Caco-2 (cell line): ENCODE results near the gene PDE4D. TPM values are rescaled to one million over a fixed set of nuclear protein-coding genes. Genes with fewer than 3 reads are reported as not detected.

ENCODE experiments used
- BruUV-seq: library from RNA; stranded (reverse); fragments of 400-500 nt; replicated peaks from 2 replicates; lab custom pipeline; 2021; lab: Mats Ljungman, UMichigan
- CTCF ChIA-PET: fragments of 300-600 bp; sonication (Branson Sonifier 250); formaldehyde crosslinking; loops from one replicate; lab custom pipeline; 2022; ENCODE audit warnings: antibody characterized with exemption; lab: Charles Lee
- POLR2A ChIA-PET: fragments of 300-600 bp; sonication (Branson Sonifier 250); formaldehyde crosslinking; loops from one replicate; lab custom pipeline; 2022; ENCODE audit warnings: antibody characterized with exemption; lab: Charles Lee
- DNase-seq, 2 experiments: peaks; one replicate each; pipeline versions ENCODE4 v3.0.0 to v3.0.0-alpha.2; 2020 to 2022
- H3K27me3 ChIP-seq: replicated peaks from 2 replicates; pipeline ENCODE4 v1.6.0; 2011; ENCODE audit warnings: low read length; ENCODE audit not compliant: control insufficient read depth, insufficient read depth
- H3K36me3 ChIP-seq: 2 replicates; pipeline ENCODE4 v1.5.1; 2011; ENCODE audit warnings: low read length; ENCODE audit not compliant: control insufficient read depth, insufficient read depth
- H3K4me1 ChIP-seq: fragments of 250-450 bp; sonication (Bioruptor Pico); 2 replicates; pipeline ENCODE4 v1.5.1; 2020; ENCODE audit warnings: mild to moderate bottlenecking
- H3K4me3 ChIP-seq: 2 replicates; pipeline ENCODE4 v1.5.1; 2011; ENCODE audit warnings: low read depth, mild to moderate bottlenecking, control low read depth, low read length
- H3K9me3 ChIP-seq: fragments of 250-450 bp; sonication (Bioruptor Pico); 2 replicates; pipeline ENCODE4 v1.5.1; 2020; ENCODE audit warnings: mild to moderate bottlenecking, moderate library complexity
- H3K27ac Mint-ChIP-seq: one replicate; pipeline ENCODE4 v1.8.0; 2022; ENCODE audit warnings: mixed read lengths; ENCODE audit not compliant: unreplicated experiment
- H3K27me3 Mint-ChIP-seq: one replicate; pipeline ENCODE4 v1.8.0; 2022; ENCODE audit warnings: mixed read lengths; ENCODE audit not compliant: insufficient read depth, unreplicated experiment
- H3K36me3 Mint-ChIP-seq: one replicate; pipeline ENCODE4 v1.8.0; 2022; ENCODE audit warnings: mild to moderate bottlenecking, mixed read lengths; ENCODE audit not compliant: insufficient read depth, unreplicated experiment
- H3K4me1 Mint-ChIP-seq: one replicate; pipeline ENCODE4 v1.8.0; 2022; ENCODE audit warnings: low read depth, mixed read lengths; ENCODE audit not compliant: unreplicated experiment
- H3K4me3 Mint-ChIP-seq: one replicate; pipeline ENCODE4 v1.8.0; 2022; ENCODE audit warnings: mild to moderate bottlenecking, moderate library complexity, mixed read lengths; ENCODE audit not compliant: unreplicated experiment
- H3K9me3 Mint-ChIP-seq: one replicate; pipeline ENCODE4 v1.8.0; 2022; ENCODE audit warnings: mixed read lengths; ENCODE audit not compliant: unreplicated experiment
- CTCF ChIP-seq, 2 experiments: fragments of 200-600 bp in 1 of 2; IDR thresholded peaks; 1 replicate in 1 of 2; 2 replicates in 1 of 2; pipeline versions ENCODE4 v1.5.1 to v1.8.0; 2011 to 2022; ENCODE audit warnings: antibody characterized with exemption in 1 of 2, control low read depth in 1 of 2, inconsistent platforms in 1 of 2, low read depth in 1 of 2, low read length in 1 of 2, mild to moderate bottlenecking in 1 of 2, moderate library complexity in 1 of 2; ENCODE audit not compliant: insufficient read depth in 1 of 2, severe bottlenecking in 1 of 2, unreplicated experiment in 1 of 2
- intact Hi-C: fragments of 100-400 bp; cut with micrococcal nuclease; formaldehyde crosslinking; loops from one replicate; pipeline ENCODE4 v1.10.0; 2022; ENCODE audit not compliant: unreplicated experiment
- total RNA-seq: library from RNA; stranded (reverse); gene quantifications from 2 replicates; pipeline ENCODE4 v1.2.3, GENCODE V29; 2022

The PDE4D gene
- total RNA-seq, 1 experiment from 2014 or later = 89.8 TPM

DNA sequence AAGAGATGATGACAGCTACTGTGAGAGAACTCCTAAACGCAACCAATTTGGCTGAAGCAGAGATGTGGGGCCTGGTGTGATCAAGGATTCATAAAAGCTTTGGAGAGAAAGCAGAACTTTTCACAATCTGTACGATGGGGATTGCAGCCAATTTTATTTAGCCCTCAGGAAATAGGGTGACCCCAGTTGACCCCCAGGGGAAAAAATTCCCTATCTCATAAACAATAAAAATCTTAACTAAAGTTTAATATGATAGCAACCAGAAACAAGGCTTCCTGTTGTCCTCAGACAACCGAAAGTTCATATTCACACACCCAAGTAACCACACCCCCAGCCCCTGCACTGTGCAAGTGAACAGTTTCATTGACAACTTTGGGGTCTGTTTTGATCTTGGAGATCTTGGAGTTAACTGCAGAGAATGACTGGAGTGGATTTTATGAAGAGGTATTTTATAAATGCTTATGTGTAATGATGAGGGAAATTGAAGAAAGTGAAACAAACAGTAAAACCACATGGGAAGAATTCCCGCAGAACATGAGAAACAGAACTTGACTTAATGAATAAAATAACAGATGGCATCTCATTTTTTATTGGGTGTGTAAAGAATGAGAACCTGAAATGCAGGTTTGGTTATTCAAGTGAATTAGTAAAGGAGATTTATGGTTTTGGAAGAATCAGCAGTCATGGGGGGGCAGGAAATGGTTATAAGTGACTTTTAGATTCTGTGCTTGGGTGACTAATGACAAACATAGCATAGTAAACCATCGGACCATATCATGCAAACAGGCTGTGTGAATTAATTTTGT is 94.5 kb downstream of the PDE4D start:
- TF ChIP-seq CTCF (IDR thresholded peaks at IDR 0.05; ENCODE audit: insufficient read depth in 1 of 2, low read depth in 1 of 2, low read length in 1 of 2, severe bottlenecking in 1 of 2, unreplicated experiment in 1 of 2) = no peak
- H3K4me3 ChIP-seq = no peak overlapping the region
- Mint-ChIP-seq H3K9me3 (no peaks in the 10 kb centered on the region), H3K27me3 (peaks cover 15% of the 10 kb centered on the region), H3K4me1 (no peaks in the 10 kb centered on the region), H3K4me3 (no peak overlapping the region), H3K36me3 (no peaks in the 10 kb centered on the region), H3K27ac (no peak overlapping the region)
- no TSS peak for BruUV-seq
- ChIA-PET POLR2A (no interaction called here), CTCF (interaction anchor here (0.6 kb wide), 2 partner anchors 65 to 250 kb away, joined by 4 to 6 read pairs; no protein-coding TSS in a partner anchor)
- H3K36me3 ChIP-seq = no peaks in the 10 kb centered on the region
- H3K27me3 ChIP-seq = no peaks in the 10 kb centered on the region; the same call in 1 of the 2 replicates
- intact Hi-C loops = loop anchor here (10.0 kb wide), 1 partner anchor 614 kb away; no protein-coding TSS in a partner anchor
- no peaks in the 10 kb centered on the region for H3K4me1 ChIP-seq
- DNase-seq = no peak
- no peaks in the 10 kb centered on the region for H3K9me3 ChIP-seq

DNA sequence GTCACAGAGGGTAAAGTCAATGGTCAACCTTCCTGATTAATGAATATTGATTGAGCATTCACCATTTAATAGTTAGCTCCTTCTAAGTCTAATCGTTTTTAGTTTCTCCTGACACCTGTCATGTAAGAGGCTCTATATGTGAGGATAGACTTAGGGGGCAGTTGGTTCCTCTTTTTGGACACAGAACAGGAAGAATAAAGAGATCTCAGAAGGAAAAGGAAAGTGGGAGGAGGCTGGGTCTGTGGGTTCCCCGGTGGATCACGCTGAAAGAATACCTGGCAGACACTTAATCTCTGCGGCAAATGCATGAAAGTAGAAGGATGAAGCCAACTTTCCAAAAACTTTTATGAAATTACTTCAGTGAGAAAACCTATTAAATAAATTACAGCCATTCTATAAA is 98.4 kb downstream of the PDE4D start:
- DNase-seq = no peak
- Mint-ChIP-seq H3K36me3 (no peaks in the 10 kb centered on the region), H3K27me3 (peaks cover 18% of the 10 kb centered on the region), H3K9me3 (no peaks in the 10 kb centered on the region), H3K27ac (no peak overlapping the region), H3K4me3 (no peak overlapping the region), H3K4me1 (no peaks in the 10 kb centered on the region)
- ChIA-PET CTCF (no interaction called here), POLR2A (no interaction called here)
- BruUV-seq = no TSS peak
- Histone ChIP-seq H3K4me1 (no peaks in the 10 kb centered on the region), H3K9me3 (no peaks in the 10 kb centered on the region), H3K36me3 (no peaks in the 10 kb centered on the region), H3K4me3 (no peak overlapping the region), H3K27me3 (no peaks in the 10 kb centered on the region; the same call in 1 of the 2 replicates)
- TF ChIP-seq CTCF (IDR thresholded peaks at IDR 0.05; ENCODE audit: insufficient read depth in 1 of 2, low read depth in 1 of 2, low read length in 1 of 2, severe bottlenecking in 1 of 2, unreplicated experiment in 1 of 2) = no peak
- intact Hi-C loops = loop anchor here (10.0 kb wide), 1 partner anchor 610 kb away; no protein-coding TSS in a partner anchor

DNA sequence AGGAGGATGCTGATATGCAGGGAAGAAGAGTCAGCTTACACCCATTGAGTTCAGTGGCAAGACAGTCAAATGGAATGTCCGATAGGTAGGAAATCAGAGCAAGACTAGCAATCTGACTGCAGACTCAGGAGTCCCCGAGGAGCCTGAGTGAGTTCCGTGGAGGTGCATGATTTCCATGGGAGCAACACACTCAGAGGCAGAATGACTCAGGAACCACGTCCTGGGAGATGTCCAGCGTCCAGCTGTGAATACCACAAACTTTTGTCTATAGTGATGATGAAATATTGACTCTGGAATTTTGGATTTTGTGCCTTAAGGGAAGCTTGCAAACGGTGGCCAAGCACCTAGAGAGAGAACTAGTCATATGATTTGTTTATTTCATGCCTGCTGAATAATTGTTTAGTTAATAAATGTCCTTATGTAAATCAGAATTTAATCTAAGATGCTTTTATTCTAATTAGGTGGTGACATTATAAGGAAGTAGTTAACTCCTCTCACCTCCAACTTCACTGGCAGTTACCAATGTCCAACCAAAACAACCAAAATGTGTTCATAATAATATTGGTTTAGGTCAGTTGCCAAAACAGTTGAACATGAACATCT is 100.4 kb downstream of the PDE4D start:
- Mint-ChIP-seq H3K4me1 (no peaks in the 10 kb centered on the region), H3K4me3 (no peak overlapping the region), H3K27me3 (peaks cover 21% of the 10 kb centered on the region), H3K36me3 (no peaks in the 10 kb centered on the region), H3K27ac (no peak overlapping the region), H3K9me3 (no peaks in the 10 kb centered on the region)
- ChIA-PET CTCF (no interaction called here), POLR2A (no interaction called here)
- H3K4me3 ChIP-seq = no peak overlapping the region
- no peak for DNase-seq
- intact Hi-C loops = loop anchor here (10.0 kb wide), 1 partner anchor 608 kb away; no protein-coding TSS in a partner anchor
- no peak for TF ChIP-seq CTCF (IDR thresholded peaks at IDR 0.05; ENCODE audit: insufficient read depth in 1 of 2, low read depth in 1 of 2, low read length in 1 of 2, severe bottlenecking in 1 of 2, unreplicated experiment in 1 of 2)
- H3K36me3 ChIP-seq = no peaks in the 10 kb centered on the region
- no TSS peak for BruUV-seq
- no peaks in the 10 kb centered on the region for H3K4me1 ChIP-seq
- H3K27me3 ChIP-seq = no peaks in the 10 kb centered on the region; the same call in 1 of the 2 replicates
- no peaks in the 10 kb centered on the region for H3K9me3 ChIP-seq
